ENCODE data around the gene RPRD1A.

Gene RPRD1A

DNA sequence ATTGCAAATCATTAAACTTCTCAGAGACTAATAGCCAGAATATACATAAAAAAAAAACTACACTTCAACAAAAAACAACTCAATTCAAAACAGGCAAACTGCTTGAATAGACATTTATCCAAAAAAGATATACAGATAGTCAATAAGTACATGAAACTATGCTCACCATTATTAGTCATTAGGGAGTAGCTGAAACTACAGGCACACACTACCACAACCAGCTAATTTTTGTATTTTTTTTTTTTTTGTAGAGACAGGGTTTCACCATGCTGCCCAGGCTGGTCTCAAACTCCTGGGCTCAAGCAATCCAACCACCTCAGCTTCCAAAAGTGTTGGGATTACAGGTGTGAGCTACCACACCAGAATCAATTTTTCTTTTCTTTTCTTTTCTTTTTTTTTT lies 16.9 kb downstream of the RPRD1A start:
- H4K20me1 ChIP-seq (ENCODE audit: low read depth, low read length), result peaks cover 29% of the 10 kb centered on the region; the same call in 1 of the 2 replicates
- H3K4me2 ChIP-seq (ENCODE audit: low read depth, low read length, poor library complexity, severe bottlenecking), result no peak overlapping the region
- no peaks in the 10 kb centered on the region for H3K9me2 ChIP-seq (replicated peaks; ENCODE audit: insufficient read depth, low read length)
- H3K9me3 ChIP-seq (ENCODE audit: insufficient read depth, low read length), result no peaks in the 10 kb centered on the region
- no peak overlapping the region for H3K27ac ChIP-seq (ENCODE audit: low read depth, low read length)
- TF ChIP-seq EZH2phosphoT487 (conservative IDR thresholded peaks at IDR 0.05; ENCODE audit: low read length), result no peak
- TF ChIP-seq, protein P1, sequence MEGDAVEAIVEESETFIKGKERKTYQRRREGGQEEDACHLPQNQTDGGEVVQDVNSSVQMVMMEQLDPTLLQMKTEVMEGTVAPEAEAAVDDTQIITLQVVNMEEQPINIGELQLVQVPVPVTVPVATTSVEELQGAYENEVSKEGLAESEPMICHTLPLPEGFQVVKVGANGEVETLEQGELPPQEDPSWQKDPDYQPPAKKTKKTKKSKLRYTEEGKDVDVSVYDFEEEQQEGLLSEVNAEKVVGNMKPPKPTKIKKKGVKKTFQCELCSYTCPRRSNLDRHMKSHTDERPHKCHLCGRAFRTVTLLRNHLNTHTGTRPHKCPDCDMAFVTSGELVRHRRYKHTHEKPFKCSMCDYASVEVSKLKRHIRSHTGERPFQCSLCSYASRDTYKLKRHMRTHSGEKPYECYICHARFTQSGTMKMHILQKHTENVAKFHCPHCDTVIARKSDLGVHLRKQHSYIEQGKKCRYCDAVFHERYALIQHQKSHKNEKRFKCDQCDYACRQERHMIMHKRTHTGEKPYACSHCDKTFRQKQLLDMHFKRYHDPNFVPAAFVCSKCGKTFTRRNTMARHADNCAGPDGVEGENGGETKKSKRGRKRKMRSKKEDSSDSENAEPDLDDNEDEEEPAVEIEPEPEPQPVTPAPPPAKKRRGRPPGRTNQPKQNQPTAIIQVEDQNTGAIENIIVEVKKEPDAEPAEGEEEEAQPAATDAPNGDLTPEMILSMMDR (IDR thresholded peaks at IDR 0.05; ENCODE audit: insufficient read depth, low read length, poor library complexity, severe bottlenecking), result no peak
- H3K79me2 ChIP-seq (ENCODE audit: insufficient read depth, low read length), result peaks cover 100% of the 10 kb centered on the region
- no peaks in the 10 kb centered on the region for H3K27me3 ChIP-seq (ENCODE audit: low read length)
- H3K36me3 ChIP-seq (ENCODE audit: low read length), result 0 out of 2 replicates have a peak, but pooled peaks cover 6% of the 10 kb centered on the region
- H3K9ac ChIP-seq (ENCODE audit: low read length), result no peak overlapping the region
- H3F3A ChIP-seq (ENCODE audit: insufficient read depth), result peaks cover 8% of the 10 kb centered on the region; the same call in 1 of the 2 replicates
- H2AFZ ChIP-seq (ENCODE audit: low read depth, low read length, severe bottlenecking), result no peak overlapping the region
- no peak overlapping the region for H3K4me3 ChIP-seq (ENCODE audit: insufficient read depth, low read length, poor library complexity, severe bottlenecking)

DNA sequence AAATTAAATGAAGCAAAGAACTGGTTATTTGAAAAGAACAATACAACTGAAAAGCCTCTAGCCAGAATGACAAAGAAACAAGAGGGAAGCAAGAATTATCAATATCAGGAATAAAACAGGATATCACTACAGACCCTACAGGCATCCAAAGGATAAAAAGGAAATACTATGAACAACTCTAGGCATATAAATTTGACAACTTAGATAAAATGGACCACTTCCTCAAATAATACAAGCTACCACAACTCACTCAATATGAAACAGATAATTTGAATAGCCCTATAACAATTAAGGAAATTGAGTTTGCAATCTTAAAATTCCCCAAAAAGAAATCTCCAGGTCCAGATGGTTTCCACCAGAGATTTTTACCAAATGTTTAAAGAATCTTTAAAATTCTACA lies 19.8 kb downstream of the RPRD1A start:
- Histone ChIP-seq H3K4me2 (ENCODE audit: low read depth, low read length, poor library complexity, severe bottlenecking) (no peak overlapping the region), H3F3A (ENCODE audit: insufficient read depth) (peaks cover 8% of the 10 kb centered on the region; the same call in 1 of the 2 replicates), H3K4me3 (ENCODE audit: insufficient read depth, low read length, poor library complexity, severe bottlenecking) (no peak overlapping the region), H3K79me2 (ENCODE audit: insufficient read depth, low read length) (peaks cover 100% of the 10 kb centered on the region), H3K27me3 (ENCODE audit: low read length) (no peaks in the 10 kb centered on the region), H3K9me2 (replicated peaks; ENCODE audit: insufficient read depth, low read length) (no peaks in the 10 kb centered on the region), H3K9me3 (ENCODE audit: insufficient read depth, low read length) (no peaks in the 10 kb centered on the region), H3K9ac (ENCODE audit: low read length) (no peak overlapping the region), H4K20me1 (ENCODE audit: low read depth, low read length) (peaks cover 30% of the 10 kb centered on the region; the same call in 1 of the 2 replicates), H3K27ac (ENCODE audit: low read depth, low read length) (no peak overlapping the region), H2AFZ (ENCODE audit: low read depth, low read length, severe bottlenecking) (no peak overlapping the region), H3K36me3 (ENCODE audit: low read length) (0 out of 2 replicates have a peak, but pooled peaks cover 6% of the 10 kb centered on the region)
- TF ChIP-seq, protein P1 (IDR thresholded peaks at IDR 0.05; ENCODE audit: insufficient read depth, low read length, poor library complexity, severe bottlenecking), result no peak
- TF ChIP-seq EZH2phosphoT487 (conservative IDR thresholded peaks at IDR 0.05; ENCODE audit: low read length), result no peak

DNA sequence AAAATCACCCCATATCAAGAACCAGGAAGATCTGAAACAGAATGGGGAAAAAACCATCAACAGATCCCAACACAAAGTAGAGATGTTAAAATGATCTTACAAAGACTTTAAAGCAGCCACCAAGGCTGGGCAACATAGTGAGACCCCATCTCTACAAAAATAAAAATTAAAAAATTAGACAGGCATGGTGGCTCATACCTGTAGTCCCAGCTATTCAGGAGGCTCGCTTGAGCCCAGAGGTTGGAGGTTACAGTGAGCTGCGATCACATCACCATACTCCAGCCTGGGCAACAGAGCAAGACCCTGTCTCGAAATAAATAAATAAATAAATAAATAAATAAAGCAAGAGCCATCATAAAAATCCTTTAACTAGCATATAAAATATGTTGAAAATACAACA lies 20.5 kb downstream of the RPRD1A start:
- Histone ChIP-seq H3K9me2 (replicated peaks; ENCODE audit: insufficient read depth, low read length) (no peaks in the 10 kb centered on the region), H4K20me1 (ENCODE audit: low read depth, low read length) (peaks cover 28% of the 10 kb centered on the region; the same call in 1 of the 2 replicates), H3K27me3 (ENCODE audit: low read length) (no peaks in the 10 kb centered on the region), H3K9ac (ENCODE audit: low read length) (no peak overlapping the region), H3K36me3 (ENCODE audit: low read length) (0 out of 2 replicates have a peak, but pooled peaks cover 6% of the 10 kb centered on the region), H3F3A (ENCODE audit: insufficient read depth) (peaks cover 8% of the 10 kb centered on the region; the same call in 1 of the 2 replicates), H3K4me3 (ENCODE audit: insufficient read depth, low read length, poor library complexity, severe bottlenecking) (no peak overlapping the region), H3K4me2 (ENCODE audit: low read depth, low read length, poor library complexity, severe bottlenecking) (no peak overlapping the region), H3K9me3 (ENCODE audit: insufficient read depth, low read length) (no peaks in the 10 kb centered on the region), H2AFZ (ENCODE audit: low read depth, low read length, severe bottlenecking) (no peak overlapping the region), H3K27ac (ENCODE audit: low read depth, low read length) (no peak overlapping the region), H3K79me2 (ENCODE audit: insufficient read depth, low read length) (peaks cover 100% of the 10 kb centered on the region)
- no peak for TF ChIP-seq EZH2phosphoT487 (conservative IDR thresholded peaks at IDR 0.05; ENCODE audit: low read length)
- TF ChIP-seq, protein P1 (IDR thresholded peaks at IDR 0.05; ENCODE audit: insufficient read depth, low read length, poor library complexity, severe bottlenecking), result no peak
